CD14-positive monocyte (primary cell): Measurements from ENCODE around the gene CREB3L1. TPM values are rescaled to one million over a fixed set of nuclear protein-coding genes. Genes with fewer than 3 reads are reported as not detected.
A peak's percentile ranks its signal among the peaks of the same experiment; 100 is the strongest.

Experiments used
- DNase-seq, 3 donors: peaks; one replicate each; pipeline ENCODE4 v3.0.0-alpha.2; 2011 to 2022
- H2AFZ ChIP-seq: 2 replicates; pipeline ENCODE4 v1.6.0; 2012; ENCODE audit warnings: mild to moderate bottlenecking, low read depth, low read length, inconsistent platforms; ENCODE audit not compliant: insufficient read depth, poor library complexity, severe bottlenecking
- H3K27ac ChIP-seq, 2 donors: 1 replicate in 1 of 2; 2 replicates in 1 of 2; pipeline ENCODE4 v1.5.1; 2012 to 2013; ENCODE audit warnings: low read length in 2 of 2, control low read depth in 1 of 2, inconsistent platforms in 1 of 2, low read depth in 1 of 2, mild to moderate bottlenecking in 1 of 2
- H3K27me3 ChIP-seq, 2 donors: one replicate each; pipeline versions ENCODE4 v1.6.0 to v1.6.1; 2011 to 2013; ENCODE audit warnings: low read length in 2 of 2; ENCODE audit not compliant: control insufficient read depth in 2 of 2, insufficient read depth in 2 of 2
- H3K36me3 ChIP-seq, 2 donors: replicated peaks in 1 of 2; 1 replicate in 1 of 2; 2 replicates in 1 of 2; pipeline versions ENCODE4 v1.5.1 to v1.6.1; 2012 to 2013; ENCODE audit warnings: low read length in 2 of 2, control low read depth in 1 of 2, inconsistent platforms in 1 of 2, mild to moderate bottlenecking in 1 of 2; ENCODE audit not compliant: insufficient read depth in 2 of 2, control insufficient read depth in 1 of 2
- H3K4me1 ChIP-seq, 2 donors: 1 replicate in 1 of 2; 2 replicates in 1 of 2; pipeline versions ENCODE4 v1.5.1 to v1.6.1; 2012 to 2013; ENCODE audit warnings: low read length in 2 of 2, control low read depth in 1 of 2, inconsistent platforms in 1 of 2, mild to moderate bottlenecking in 1 of 2, moderate library complexity in 1 of 2; ENCODE audit not compliant: insufficient read depth in 2 of 2, control insufficient read depth in 1 of 2
- H3K4me2 ChIP-seq: replicated peaks from 2 replicates; pipeline ENCODE3; 2012; ENCODE audit warnings: low read length, moderate library complexity, mild to moderate bottlenecking; ENCODE audit not compliant: poor library complexity, severe bottlenecking; ENCODE audit errors: extremely low read depth
- H3K4me3 ChIP-seq, 3 experiments: fragments of 200-600 bp in 1 of 3; sonication (generic) in 1 of 3; replicated peaks in 1 of 3; 1 replicate in 2 of 3; 2 replicates in 1 of 3; pipeline ENCODE4 v1.5.1; 2011 to 2013; ENCODE audit warnings: low read length in 3 of 3, mild to moderate bottlenecking in 3 of 3, control low read depth in 2 of 3, low read depth in 2 of 3, inconsistent platforms in 1 of 3, moderate library complexity in 1 of 3
- H3K79me2 ChIP-seq: 2 replicates; pipeline ENCODE4 v1.6.0; 2012; ENCODE audit warnings: mild to moderate bottlenecking, control low read depth, inconsistent platforms, low read length, moderate library complexity; ENCODE audit not compliant: insufficient read depth
- H3K9ac ChIP-seq: 2 replicates; pipeline ENCODE4 v1.6.0; 2017; ENCODE audit warnings: low read length, mild to moderate bottlenecking; ENCODE audit not compliant: insufficient read depth, poor library complexity, severe bottlenecking
- H3K9me3 ChIP-seq, 2 donors: replicated peaks in 1 of 2; 1 replicate in 1 of 2; 2 replicates in 1 of 2; pipeline versions ENCODE4 v1.5.1 to v1.6.1; 2012 to 2013; ENCODE audit warnings: low read length in 2 of 2, control low read depth in 1 of 2; ENCODE audit not compliant: control insufficient read depth in 1 of 2, insufficient read depth in 1 of 2
- H4K20me1 ChIP-seq: 2 replicates; pipeline ENCODE4 v1.6.0; 2012; ENCODE audit warnings: mild to moderate bottlenecking, low read length, control low read depth, moderate library complexity; ENCODE audit not compliant: insufficient read depth
- H3K27ac Mint-ChIP-seq, 7 donors: one replicate each; pipeline ENCODE4 v1.8.0; 2020; ENCODE audit warnings: mild to moderate bottlenecking in 7 of 7, mixed read lengths in 7 of 7, moderate library complexity in 6 of 7, inconsistent platforms in 2 of 7
- H3K27me3 Mint-ChIP-seq, 3 donors: one replicate each; pipeline ENCODE4 v1.8.0; 2021 to 2022; ENCODE audit warnings: low read depth in 3 of 3, mild to moderate bottlenecking in 3 of 3, mixed read lengths in 3 of 3, moderate library complexity in 3 of 3, inconsistent platforms in 1 of 3
- H3K36me3 Mint-ChIP-seq, 2 donors: one replicate each; pipeline ENCODE4 v1.8.0; 2020; ENCODE audit warnings: mixed read lengths in 2 of 2, inconsistent platforms in 1 of 2, mild to moderate bottlenecking in 1 of 2
- H3K4me1 Mint-ChIP-seq: one replicate; pipeline ENCODE4 v1.8.0; 2020; ENCODE audit warnings: mild to moderate bottlenecking, mixed read lengths
- H3K4me3 Mint-ChIP-seq, 2 donors: one replicate each; pipeline ENCODE4 v1.8.0; 2020; ENCODE audit warnings: mild to moderate bottlenecking in 2 of 2, mixed read lengths in 2 of 2, moderate library complexity in 1 of 2
- H3K9me3 Mint-ChIP-seq, 7 donors: one replicate each; pipeline ENCODE4 v1.8.0; 2020 to 2022; ENCODE audit warnings: mixed read lengths in 7 of 7, mild to moderate bottlenecking in 6 of 7, moderate library complexity in 6 of 7, inconsistent platforms in 2 of 7
- WGBS: methylation state at CpG from one replicate; pipeline ENCODE4 v1.1.5; 2013; ENCODE audit warnings: missing lambda C conversion rate; ENCODE audit not compliant: insufficient coverage; 5-methylcytosine and 5-hydroxymethylcytosine counted together
- intact Hi-C, 2 donors: fragments of 100-400 bp; cut with micrococcal nuclease; formaldehyde crosslinking; loops; one replicate each; pipeline versions ENCODE4 v1.15.0 to v1.15.1; 2023
- polyA plus RNA-seq, 3 donors: library from polyadenylated mRNA; depleted of rRNA in 1 of 3; unstranded in 2 of 3; stranded (reverse) in 1 of 3; fragments of 300-500 nt in 2 of 3; fragments of >200 nt in 1 of 3; fragmentation: Illumina TruSeq in 2 of 3; gene quantifications; 1 replicate in 2 of 3; 2 replicates in 1 of 3; pipeline ENCODE4 v1.2.3, GENCODE V29; 2012 to 2021
- TF ChIP-seq, protein P1 (sequence below): fragments of 200-600 bp; IDR thresholded peaks from one replicate; pipeline ENCODE4 v1.8.0; 2022; ENCODE audit warnings: antibody characterized with exemption, mild to moderate bottlenecking

Gene CREB3L1
- polyA plus RNA-seq, 3 donors, result not detected

DNA sequence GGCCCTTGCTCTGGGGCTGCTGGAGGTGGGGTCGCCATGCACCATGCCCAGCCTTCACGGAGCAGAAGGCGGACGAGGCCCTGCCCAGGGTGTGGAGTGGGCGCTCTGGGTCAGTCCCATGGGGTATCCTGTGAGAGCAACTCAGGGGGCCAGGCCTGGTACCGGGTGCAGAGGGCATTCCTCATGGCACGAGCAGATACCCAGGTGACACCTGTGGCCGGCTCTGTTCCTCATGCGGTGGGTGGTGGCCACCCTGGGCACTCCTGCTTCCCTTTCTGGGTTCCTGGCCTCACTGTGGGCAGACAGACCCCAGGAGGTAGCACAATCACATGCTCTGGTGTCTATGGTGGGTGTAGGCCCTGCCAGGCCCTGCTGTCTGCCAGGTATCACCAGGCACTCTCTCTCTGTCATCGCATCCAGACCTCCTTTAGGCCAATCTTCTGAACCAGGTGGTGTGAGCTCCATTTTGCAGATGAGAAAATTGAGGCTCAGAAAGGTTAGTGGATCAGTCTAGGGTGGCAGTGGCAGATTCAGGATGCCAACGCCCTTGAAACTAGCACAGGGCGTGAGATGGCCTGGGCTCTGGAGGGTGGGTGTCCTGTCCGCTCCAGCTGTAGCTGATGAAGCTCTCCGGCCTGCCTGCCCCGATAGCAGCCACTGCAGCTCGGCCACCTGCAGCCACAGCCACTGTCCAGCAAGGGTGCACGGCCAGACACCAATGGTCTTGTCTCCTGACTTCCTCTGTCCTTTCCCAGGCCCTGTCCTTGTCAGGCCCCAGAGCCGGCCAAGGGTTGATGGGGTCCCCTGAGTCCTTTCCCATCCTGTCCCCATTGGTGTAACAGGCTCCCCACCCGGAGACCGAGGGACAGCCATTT lies 84.9 kb downstream of the CREB3L1 start:
- TF ChIP-seq, protein P1, sequence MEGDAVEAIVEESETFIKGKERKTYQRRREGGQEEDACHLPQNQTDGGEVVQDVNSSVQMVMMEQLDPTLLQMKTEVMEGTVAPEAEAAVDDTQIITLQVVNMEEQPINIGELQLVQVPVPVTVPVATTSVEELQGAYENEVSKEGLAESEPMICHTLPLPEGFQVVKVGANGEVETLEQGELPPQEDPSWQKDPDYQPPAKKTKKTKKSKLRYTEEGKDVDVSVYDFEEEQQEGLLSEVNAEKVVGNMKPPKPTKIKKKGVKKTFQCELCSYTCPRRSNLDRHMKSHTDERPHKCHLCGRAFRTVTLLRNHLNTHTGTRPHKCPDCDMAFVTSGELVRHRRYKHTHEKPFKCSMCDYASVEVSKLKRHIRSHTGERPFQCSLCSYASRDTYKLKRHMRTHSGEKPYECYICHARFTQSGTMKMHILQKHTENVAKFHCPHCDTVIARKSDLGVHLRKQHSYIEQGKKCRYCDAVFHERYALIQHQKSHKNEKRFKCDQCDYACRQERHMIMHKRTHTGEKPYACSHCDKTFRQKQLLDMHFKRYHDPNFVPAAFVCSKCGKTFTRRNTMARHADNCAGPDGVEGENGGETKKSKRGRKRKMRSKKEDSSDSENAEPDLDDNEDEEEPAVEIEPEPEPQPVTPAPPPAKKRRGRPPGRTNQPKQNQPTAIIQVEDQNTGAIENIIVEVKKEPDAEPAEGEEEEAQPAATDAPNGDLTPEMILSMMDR, result no peak
- intact Hi-C loops, result no loop called here
- H3K9me3 ChIP-seq, result no peaks in the 10 kb centered on the region
- H3K4me1 ChIP-seq, result peaks cover 51 to 84% of the 10 kb centered on the region in 2 donors
- peak overlapping the region; percentile 79 to 95 for H3K27ac ChIP-seq
- 45% methylated on average over 14 of the region's 20 CpGs for WGBS
- H2AFZ ChIP-seq, result no peak overlapping the region
- DNase-seq, result no peak
- Mint-ChIP-seq H3K27me3 (peaks cover 0 to 5% (median 3%) of the 10 kb centered on the region in 3 donors), H3K4me1 (peaks cover 62% of the 10 kb centered on the region), H3K4me3 (peak overlapping the region; percentile 27 to 60), H3K36me3 (peaks cover 17 to 48% of the 10 kb centered on the region in 2 donors), H3K27ac (peak overlapping the region; percentile 92 to 98 (median 96)), H3K9me3 (no peaks in the 10 kb centered on the region)
- peak overlapping the region in 2 of 3 experiments; percentile 29 to 64 for H3K4me3 ChIP-seq
- H3K27me3 ChIP-seq, result no peaks in the 10 kb centered on the region
- peaks cover 100% of the 10 kb centered on the region for H3K79me2 ChIP-seq
- H4K20me1 ChIP-seq, result peaks cover 98% of the 10 kb centered on the region
- peaks cover 26 to 38% of the 10 kb centered on the region in 2 donors for H3K36me3 ChIP-seq
- peak overlapping the region; percentile 82 for H3K9ac ChIP-seq
- H3K4me2 ChIP-seq, result peak overlapping the region; percentile 70

DNA sequence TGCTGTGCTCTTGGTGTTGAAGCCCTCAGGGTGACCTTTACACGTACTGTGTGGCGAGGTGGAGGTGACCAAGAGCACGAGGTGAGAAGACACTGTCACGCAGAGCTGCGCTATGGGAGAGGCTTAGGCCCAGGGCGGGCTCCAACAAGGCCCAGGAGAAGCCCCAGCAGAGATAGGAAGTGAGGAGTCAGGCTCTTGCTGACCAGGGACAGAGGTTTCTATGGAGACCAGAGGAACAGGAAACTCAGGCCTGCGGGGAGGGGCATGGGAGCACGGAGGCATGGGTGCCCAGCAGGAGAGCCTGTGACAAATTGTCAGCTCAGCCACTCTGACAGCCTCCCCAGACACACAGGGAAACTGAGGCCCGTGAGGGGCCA lies 85.6 kb downstream of the CREB3L1 start:
- H3K4me1 ChIP-seq, result peaks cover 45 to 78% of the 10 kb centered on the region in 2 donors
- TF ChIP-seq, protein P1, result no peak
- H2AFZ ChIP-seq, result no peak overlapping the region
- Mint-ChIP-seq H3K4me1 (peaks cover 56% of the 10 kb centered on the region), H3K27me3 (peaks cover 0 to 5% (median 3%) of the 10 kb centered on the region in 3 donors), H3K4me3 (peak overlapping the region; percentile 9 to 51), H3K27ac (peak overlapping the region; percentile 92 to 98 (median 96)), H3K9me3 (no peaks in the 10 kb centered on the region), H3K36me3 (peaks cover 18 to 46% of the 10 kb centered on the region in 2 donors)
- H3K9me3 ChIP-seq, result no peaks in the 10 kb centered on the region
- H3K4me3 ChIP-seq, result peak overlapping the region in 1 of 3 experiments; percentile 64
- peaks cover 31 to 42% of the 10 kb centered on the region in 2 donors for H3K36me3 ChIP-seq
- no peaks in the 10 kb centered on the region for H3K27me3 ChIP-seq
- peak overlapping the region; percentile 82 for H3K9ac ChIP-seq
- intact Hi-C loops, result no loop called here
- H3K79me2 ChIP-seq, result peaks cover 98% of the 10 kb centered on the region
- peak; percentile 88 to 91 (median 90) for DNase-seq
- H3K27ac ChIP-seq, result peak overlapping the region; percentile 79 to 95
- 29% methylated on average over 8 of the region's 9 CpGs for WGBS
- peaks cover 97% of the 10 kb centered on the region for H4K20me1 ChIP-seq
- H3K4me2 ChIP-seq, result peak overlapping the region; percentile 70
